Measurements from ENCODE around the gene ZNF236.

DNA sequence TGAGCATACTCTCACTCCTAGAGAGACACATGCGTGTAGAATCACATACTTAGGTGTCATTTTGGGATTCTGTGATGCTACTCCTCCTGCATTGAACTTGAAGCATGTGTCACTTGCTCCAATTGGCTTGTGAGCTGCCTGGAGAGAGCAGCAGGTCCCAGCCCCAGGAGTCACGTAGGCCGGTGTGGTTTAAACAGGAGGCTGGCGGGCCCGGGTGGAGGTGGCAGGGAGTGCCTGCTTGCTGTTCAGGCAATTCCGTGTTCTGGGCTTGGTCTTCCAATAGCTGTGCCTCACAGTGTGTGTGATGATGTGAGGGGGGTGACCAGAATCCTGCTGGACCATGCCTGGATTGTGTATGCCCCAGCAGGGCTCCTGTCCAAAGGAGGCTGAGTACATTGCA lies 51.0 kb downstream of the ZNF236 start:
- TF ChIP-seq, protein P1, sequence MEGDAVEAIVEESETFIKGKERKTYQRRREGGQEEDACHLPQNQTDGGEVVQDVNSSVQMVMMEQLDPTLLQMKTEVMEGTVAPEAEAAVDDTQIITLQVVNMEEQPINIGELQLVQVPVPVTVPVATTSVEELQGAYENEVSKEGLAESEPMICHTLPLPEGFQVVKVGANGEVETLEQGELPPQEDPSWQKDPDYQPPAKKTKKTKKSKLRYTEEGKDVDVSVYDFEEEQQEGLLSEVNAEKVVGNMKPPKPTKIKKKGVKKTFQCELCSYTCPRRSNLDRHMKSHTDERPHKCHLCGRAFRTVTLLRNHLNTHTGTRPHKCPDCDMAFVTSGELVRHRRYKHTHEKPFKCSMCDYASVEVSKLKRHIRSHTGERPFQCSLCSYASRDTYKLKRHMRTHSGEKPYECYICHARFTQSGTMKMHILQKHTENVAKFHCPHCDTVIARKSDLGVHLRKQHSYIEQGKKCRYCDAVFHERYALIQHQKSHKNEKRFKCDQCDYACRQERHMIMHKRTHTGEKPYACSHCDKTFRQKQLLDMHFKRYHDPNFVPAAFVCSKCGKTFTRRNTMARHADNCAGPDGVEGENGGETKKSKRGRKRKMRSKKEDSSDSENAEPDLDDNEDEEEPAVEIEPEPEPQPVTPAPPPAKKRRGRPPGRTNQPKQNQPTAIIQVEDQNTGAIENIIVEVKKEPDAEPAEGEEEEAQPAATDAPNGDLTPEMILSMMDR (IDR thresholded peaks at IDR 0.05; ENCODE audit: insufficient read depth, low read depth, low read length) = no peak
- TF ChIP-seq EZH2 (IDR thresholded peaks at IDR 0.05; ENCODE audit: insufficient read depth, low read length) = no peak
